IMR-90 (cell line): ENCODE results near the gene PIEZO1. TPM values are rescaled to one million over a fixed set of nuclear protein-coding genes. Genes with fewer than 3 reads are reported as not detected.

Source experiments
- ATAC-seq: fragments of 200-7000 bp; cut with Tn5 transposase; 2 replicates; pipeline ENCODE4 v1.9.1; 2020; ENCODE audit warnings: low read depth, mild to moderate bottlenecking, moderate library complexity
- BruUV-seq: library from RNA; stranded (reverse); fragments of 400-500 nt; replicated peaks from 2 replicates; lab custom pipeline; 2021; lab: Mats Ljungman, UMichigan
- CTCF ChIA-PET: fragments of 300-600 bp; formaldehyde crosslinking; extraction: SDS; loops from one replicate; lab custom pipeline; 2021; ENCODE audit warnings: antibody characterized with exemption; lab: Yijun Ruan, JAX
- POLR2A ChIA-PET: fragments of 300-600 bp; sonication (Branson Sonifier 250); formaldehyde crosslinking; loops from one replicate; lab custom pipeline; 2022; ENCODE audit warnings: antibody characterized with exemption; ENCODE audit not compliant: unreplicated experiment; lab: Charles Lee
- DNase-seq: peaks from one replicate; pipeline ENCODE4 v3.0.0; 2013
- H2AFZ ChIP-seq: replicated peaks from 2 replicates; pipeline ENCODE3; 2013; ENCODE audit warnings: low read length, mild to moderate bottlenecking; ENCODE audit not compliant: poor library complexity
- H2AK5ac ChIP-seq: 2 replicates; pipeline ENCODE4 v1.6.1; 2013; ENCODE audit warnings: low read depth, low read length, inconsistent platforms
- H2AK9ac ChIP-seq: replicated peaks from 2 replicates; pipeline ENCODE3; 2013; ENCODE audit warnings: mild to moderate bottlenecking, low read depth, low read length, moderate library complexity; ENCODE audit not compliant: poor library complexity
- H2BK120ac ChIP-seq: 2 replicates; pipeline ENCODE4 v1.6.1; 2013; ENCODE audit warnings: low read depth, low read length, inconsistent platforms
- H2BK15ac ChIP-seq: 3 replicates; pipeline ENCODE4 v1.6.1; 2013; ENCODE audit warnings: low read depth, low read length, inconsistent platforms
- H2BK20ac ChIP-seq: 2 replicates; pipeline ENCODE4 v1.6.1; 2013; ENCODE audit warnings: low read depth, mild to moderate bottlenecking, inconsistent platforms, low read length, moderate library complexity
- H2BK5ac ChIP-seq: 2 replicates; pipeline ENCODE4 v1.6.1; 2013; ENCODE audit warnings: mild to moderate bottlenecking, low read depth, low read length, inconsistent platforms; ENCODE audit not compliant: poor library complexity, severe bottlenecking
- H3K14ac ChIP-seq: replicated peaks from 2 replicates; pipeline ENCODE4 v1.6.1; 2013; ENCODE audit warnings: low read depth, low read length, inconsistent platforms
- H3K18ac ChIP-seq: 2 replicates; pipeline ENCODE4 v1.6.1; 2013; ENCODE audit warnings: low read depth, low read length, control low read depth
- H3K23ac ChIP-seq: 2 replicates; pipeline ENCODE4 v1.6.1; 2013; ENCODE audit warnings: low read depth, low read length, inconsistent platforms
- H3K27ac ChIP-seq: 2 replicates; pipeline ENCODE4 v1.5.1; 2013; ENCODE audit warnings: mild to moderate bottlenecking, control low read depth, low read length; ENCODE audit not compliant: insufficient read depth
- H3K27me3 ChIP-seq: 2 replicates; pipeline ENCODE4 v1.6.1; 2013; ENCODE audit warnings: low read length; ENCODE audit not compliant: control insufficient read depth, insufficient read depth
- H3K36me3 ChIP-seq: 2 replicates; pipeline ENCODE4 v1.6.1; 2013; ENCODE audit warnings: low read length, mixed read lengths; ENCODE audit not compliant: control insufficient read depth, insufficient read depth
- H3K4ac ChIP-seq: 2 replicates; pipeline ENCODE4 v1.6.1; 2013; ENCODE audit warnings: low read depth, low read length, inconsistent platforms
- H3K4me1 ChIP-seq: 2 replicates; pipeline ENCODE4 v1.6.1; 2013; ENCODE audit warnings: low read length, mixed read lengths; ENCODE audit not compliant: control insufficient read depth, insufficient read depth
- H3K4me2 ChIP-seq: 2 replicates; pipeline ENCODE4 v1.6.1; 2013; ENCODE audit warnings: low read depth, mild to moderate bottlenecking, control low read depth, low read length, moderate library complexity
- H3K4me3 ChIP-seq: 2 replicates; pipeline ENCODE4 v1.5.1; 2013; ENCODE audit warnings: low read depth, mild to moderate bottlenecking, control low read depth, low read length, moderate library complexity; ENCODE audit not compliant: insufficient read depth
- H3K56ac ChIP-seq: 2 replicates; pipeline ENCODE4 v1.6.1; 2013; ENCODE audit warnings: low read length, inconsistent platforms; ENCODE audit not compliant: insufficient read depth; ENCODE audit errors: extremely low read depth
- H3K79me1 ChIP-seq, 2 experiments: 2 replicates each; pipeline ENCODE4 v1.6.1; 2013; ENCODE audit warnings: low read length in 2 of 2, inconsistent platforms in 1 of 2, low read depth in 1 of 2
- H3K9ac ChIP-seq: 2 replicates; pipeline ENCODE4 v1.6.1; 2013; ENCODE audit warnings: low read depth, low read length, control low read depth
- H3K9me1 ChIP-seq: 2 replicates; pipeline ENCODE4 v1.6.1; 2013; ENCODE audit warnings: low read length, inconsistent platforms; ENCODE audit not compliant: insufficient read depth
- H3K9me3 ChIP-seq: 2 replicates; pipeline ENCODE4 v1.6.1; 2013; ENCODE audit warnings: low read length; ENCODE audit not compliant: control insufficient read depth, insufficient read depth
- H4K20me1 ChIP-seq: 2 replicates; pipeline ENCODE4 v1.6.1; 2013; ENCODE audit warnings: low read length, inconsistent platforms; ENCODE audit not compliant: insufficient read depth
- H4K5ac ChIP-seq: 2 replicates; pipeline ENCODE4 v1.6.1; 2013; ENCODE audit warnings: mild to moderate bottlenecking, low read depth, low read length, control low read depth
- H4K8ac ChIP-seq, 2 experiments: 2 replicates each; pipeline ENCODE4 v1.6.1; 2013; ENCODE audit warnings: low read depth in 2 of 2, low read length in 2 of 2, control low read depth in 1 of 2, inconsistent platforms in 1 of 2
- H4K91ac ChIP-seq: 2 replicates; pipeline ENCODE4 v1.6.1; 2013; ENCODE audit warnings: low read depth, low read length, inconsistent platforms; ENCODE audit not compliant: insufficient read depth
- BHLHE40 ChIP-seq: fragments of 150-350 bp; IDR thresholded peaks from 2 replicates; pipeline ENCODE4 v1.6.1; 2016; ENCODE audit warnings: mild to moderate bottlenecking, low read depth, low read length
- CTCF ChIP-seq: conservative IDR thresholded peaks from 2 replicates; pipeline ENCODE4 v1.5.1; 2012; ENCODE audit warnings: mild to moderate bottlenecking, low read depth, low read length, improper control_type of control experiment
- MAZ ChIP-seq: IDR thresholded peaks from 2 replicates; pipeline ENCODE4 v1.6.1; 2012; ENCODE audit warnings: low read depth, mild to moderate bottlenecking, low read length, improper control_type of control experiment, moderate library complexity, borderline replicate concordance
- WGBS, 2 experiments: methylation state at CpG; one replicate each; pipeline versions ENCODE4 v1.1.5 to v1.1.7; 2013; ENCODE audit warnings: missing lambda C conversion rate in 2 of 2; ENCODE audit not compliant: insufficient read length in 1 of 2; ENCODE audit errors: extremely low coverage in 2 of 2; 5-methylcytosine and 5-hydroxymethylcytosine counted together
- dilution Hi-C: fragments of 300-500 bp; cut with HindIII; formaldehyde crosslinking; loops from one replicate; pipeline ENCODE4 v1.14.3; 2018; ENCODE audit warnings: low sequenced_read_pairs; ENCODE audit not compliant: unreplicated experiment
- in situ Hi-C: fragments of 300-500 bp; cut with MboI; formaldehyde crosslinking; loops from 3 replicates; pipeline ENCODE4 v1.14.3; 2019; ENCODE audit warnings: low sequenced_read_pairs, inconsistent platforms, mixed read lengths
- intact Hi-C: fragments of 100-400 bp; cut with micrococcal nuclease; formaldehyde crosslinking; loops from 2 replicates; pipeline ENCODE4 v1.10.0; 2022
- polyA plus RNA-seq, 3 experiments: library from polyadenylated mRNA; depleted of rRNA; stranded (reverse); fragments of >200 nt; gene quantifications; 2 replicates each; pipeline ENCODE4 v1.2.3, GENCODE V29; 2012; ENCODE audit warnings: low replicate concordance in 1 of 3
- total RNA-seq: library from RNA; depleted of rRNA; stranded (reverse); fragments of >200 nt; gene quantifications from 2 replicates; pipeline ENCODE4 v1.2.3, GENCODE V29; 2012

PIEZO1 gene
- total and polyA plus RNA-seq, 2 of the 4 experiments (the other 2 are of a cell fraction), result 36.2 to 372 TPM

DNA sequence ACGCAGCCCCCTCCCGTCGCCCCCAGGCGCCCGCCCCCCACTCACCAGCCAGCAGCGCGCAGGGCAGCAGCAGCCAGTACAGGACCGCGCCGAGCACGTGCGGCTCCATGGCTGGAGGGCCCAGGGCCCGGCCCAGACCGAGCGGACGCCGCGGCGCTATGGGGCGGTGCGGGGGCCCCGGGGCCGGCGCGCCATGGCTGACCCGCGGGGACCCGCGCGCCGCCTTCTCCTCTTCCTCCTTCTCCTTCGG lies 239 bp downstream of the PIEZO1 start:
- H3K27me3 ChIP-seq, result no peaks in the 10 kb centered on the region
- no peak overlapping the region for H2BK120ac ChIP-seq
- H3K27ac ChIP-seq, result peak overlapping the region; percentile 82
- H3K4me1 ChIP-seq, result peaks cover 39% of the 10 kb centered on the region
- peak overlapping the region; percentile 92 for H3K4me3 ChIP-seq
- H3K9me3 ChIP-seq, result no peaks in the 10 kb centered on the region
- peaks cover 0 to 40% of the 10 kb centered on the region in 2 experiments; a peak in 2 of 4 replicates for H3K79me1 ChIP-seq
- H2AK9ac ChIP-seq, result peak overlapping the region; percentile 95
- no peaks in the 10 kb centered on the region for H3K36me3 ChIP-seq
- peak overlapping the region; percentile 83 for H3K9ac ChIP-seq
- no peak overlapping the region; the same call in 1 of the 2 replicates for H4K91ac ChIP-seq
- TF ChIP-seq MAZ, result 0 out of 2 replicates have a peak, but pooled peaks have one; percentile 3
- TF ChIP-seq CTCF, result no peak
- peak; percentile 63; the same call in 1 of the 2 replicates for TF ChIP-seq BHLHE40
- WGBS, 2 experiments, result 0% methylated on average over 8 of the region's 32 CpGs; no CpG with 5 or more reads in 1 of the 2 experiments
- ChIA-PET POLR2A (no interaction called here), CTCF (interaction anchor here (0.6 to 1.2 kb wide), 4 partner anchors 12 to 47 kb away, joined by 3 to 4 read pairs (median 4); no protein-coding TSS in a partner anchor)
- no peak overlapping the region; a peak in 2 of 4 replicates for H4K8ac ChIP-seq
- dilution Hi-C loops (no loop called here), intact Hi-C loops (loop anchor here (1.0 kb wide), 2 partner anchors 41 to 47 kb away; no protein-coding TSS in a partner anchor), in situ Hi-C loops (loop anchor here (5.0 kb wide), 1 partner anchor 37 kb away; no protein-coding TSS in a partner anchor)
- H3K4me2 ChIP-seq, result no peak overlapping the region; the same call in 1 of the 2 replicates
- peaks cover 48% of the 10 kb centered on the region for H4K20me1 ChIP-seq
- no peak overlapping the region for H2AK5ac ChIP-seq
- no peak overlapping the region for H3K18ac ChIP-seq
- H2AFZ ChIP-seq, result peak overlapping the region; percentile 74
- peak overlapping the region; percentile 88 for H2BK5ac ChIP-seq
- no peak overlapping the region for H2BK20ac ChIP-seq
- H3K14ac ChIP-seq, result no peak overlapping the region
- BruUV-seq, result no TSS peak
- no peak overlapping the region for H2BK15ac ChIP-seq
- peak overlapping the region; percentile 30; the same call in 1 of the 2 replicates for H3K4ac ChIP-seq
- peak; percentile 42 for ATAC-seq
- no peak for DNase-seq
- no peak overlapping the region for H3K23ac ChIP-seq
- H3K56ac ChIP-seq, result no peak overlapping the region
- no peak overlapping the region for H4K5ac ChIP-seq
- H3K9me1 ChIP-seq, result peaks cover 11% of the 10 kb centered on the region
